Stimulated activated CD4-positive, alpha-beta T cell treated with anti-CD3 and anti-CD28 coated beads, TNF-alpha, amount 100 ng/mL, for 1 hour (primary cell): Measurements from ENCODE around the gene FUBP1.
"Not testable (repeated sequence)": the region's sequence is repeated elsewhere in the genome, so short reads cannot be mapped to it uniquely, and the experiment has no call there.

ENCODE experiments used
- DNase-seq, 3 donors: peaks; one replicate each; pipeline ENCODE4 v3.0.0-alpha.2; 2020; ENCODE audit warnings: low read depth in 3 of 3, low spot score in 1 of 3

FUBP1 gene

DNA sequence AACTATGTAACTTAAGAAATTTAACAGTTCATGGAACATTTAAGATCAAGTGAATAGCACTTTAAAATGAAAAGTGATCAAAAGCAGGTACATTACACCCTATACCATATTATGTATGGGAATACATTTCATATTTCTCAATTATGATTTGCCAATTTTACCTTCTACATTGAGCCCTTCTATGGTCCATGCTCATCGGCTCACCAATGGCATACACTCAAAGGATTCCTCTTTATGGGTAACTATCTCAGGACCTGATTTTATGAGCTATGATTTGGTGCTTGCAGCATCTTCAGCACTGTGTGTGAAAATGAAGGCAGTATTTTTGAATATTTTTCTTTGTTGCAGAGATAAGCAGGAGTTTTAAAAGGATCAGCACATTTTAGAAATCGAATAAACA lies 33.5 kb downstream of the FUBP1 start:
- DNase-seq: no peak

DNA sequence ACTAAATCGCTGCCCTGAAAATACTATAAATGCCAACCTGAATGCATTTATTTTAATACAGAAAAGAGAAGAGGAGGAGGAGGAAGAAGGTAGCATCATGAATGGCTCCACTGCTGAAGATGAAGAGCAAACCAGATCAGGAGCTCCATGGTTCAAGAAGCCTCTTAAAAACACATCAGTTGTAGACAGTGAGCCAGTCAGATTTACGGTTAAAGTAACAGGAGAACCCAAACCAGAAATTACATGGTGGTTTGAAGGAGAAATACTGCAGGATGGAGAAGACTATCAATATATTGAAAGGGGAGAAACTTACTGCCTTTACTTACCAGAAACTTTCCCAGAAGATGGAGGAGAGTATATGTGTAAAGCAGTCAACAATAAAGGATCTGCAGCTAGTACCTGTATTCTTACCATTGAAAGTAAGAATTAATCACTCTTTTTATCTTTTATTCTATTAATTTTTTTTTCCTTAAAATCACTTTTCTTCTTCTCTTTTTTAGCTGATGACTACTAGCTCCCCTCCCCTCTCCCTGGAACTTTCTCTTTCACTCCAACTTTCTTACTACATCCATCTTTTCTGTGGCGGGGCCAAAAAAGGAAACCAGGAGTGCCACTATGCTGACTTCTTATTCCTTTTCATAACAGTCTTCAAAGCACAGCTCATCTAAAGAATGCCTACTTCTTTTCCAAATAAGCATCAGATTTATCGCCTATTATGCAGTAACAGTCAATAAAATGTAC lies 36.3 kb downstream of the FUBP1 start:
- DNase-seq: no peak

GRCh38 chr1:77940921-77941570 lies 37.8 kb downstream of the FUBP1 start:
- DNase-seq: no peak

- no peak for DNase-seq
Measured at GRCh38 chr1:77938651-77939050, 40.2 kb downstream of the FUBP1 start.

GRCh38 chr1:77929806-77930205 lies 49.1 kb downstream of the FUBP1 start:
- DNase-seq: no peak

DNA sequence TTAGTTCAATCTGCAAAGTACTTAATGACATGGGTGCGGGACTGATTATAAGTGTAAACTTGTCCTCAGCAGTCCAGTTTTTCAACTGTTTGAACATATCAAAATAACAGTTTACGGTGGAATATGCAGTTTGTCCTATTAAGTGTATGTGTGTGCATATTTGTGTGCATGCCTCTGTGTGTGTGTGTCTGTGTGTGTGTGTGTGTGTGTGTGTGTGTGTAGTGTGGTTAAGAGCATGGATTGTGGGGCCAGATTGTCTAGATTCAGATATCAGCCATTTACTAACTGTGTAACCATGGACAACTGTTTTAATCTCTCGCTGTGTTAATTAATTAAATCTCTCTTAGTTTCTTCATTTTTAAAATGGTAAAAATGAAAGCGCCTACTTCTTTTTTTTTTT lies 51.5 kb downstream of the FUBP1 start:
- DNase-seq: no peak

DNA sequence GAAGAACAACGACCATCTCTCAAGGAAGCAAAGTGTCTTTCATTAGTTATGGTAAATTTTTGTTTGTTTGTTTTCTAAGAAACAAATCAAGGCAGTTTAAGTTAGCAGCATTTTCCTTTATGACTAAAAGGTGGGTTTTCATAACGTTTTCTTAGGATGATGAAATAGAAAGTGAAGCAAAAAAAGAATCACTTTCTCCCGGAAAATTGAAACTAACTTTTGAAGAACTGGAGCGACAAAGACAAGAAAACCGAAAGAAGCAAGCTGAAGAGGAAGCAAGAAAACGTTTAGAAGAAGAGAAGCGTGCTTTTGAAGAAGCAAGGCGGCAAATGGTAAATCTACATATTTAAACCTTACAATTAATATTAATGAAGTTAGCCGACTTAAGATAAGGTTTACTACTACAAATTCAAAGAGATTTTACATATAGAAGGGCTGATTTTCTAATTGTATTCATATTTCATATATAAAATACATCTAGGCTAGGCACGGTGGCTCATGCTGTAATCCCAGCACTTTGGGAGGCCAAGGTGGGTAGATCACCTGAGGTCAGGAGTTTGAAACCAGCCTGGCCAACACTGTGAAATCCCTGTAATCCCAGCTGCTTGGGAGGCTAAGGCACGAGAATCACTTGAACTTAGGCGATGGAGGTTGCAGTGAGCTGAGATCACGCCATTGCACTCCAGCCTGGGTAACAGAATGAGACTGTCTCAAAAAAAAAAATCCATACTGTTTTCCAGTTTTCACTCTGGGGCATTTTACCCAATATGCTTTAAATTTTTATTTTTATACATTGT lies 52.1 kb downstream of the FUBP1 start:
- no peak for DNase-seq

DNA sequence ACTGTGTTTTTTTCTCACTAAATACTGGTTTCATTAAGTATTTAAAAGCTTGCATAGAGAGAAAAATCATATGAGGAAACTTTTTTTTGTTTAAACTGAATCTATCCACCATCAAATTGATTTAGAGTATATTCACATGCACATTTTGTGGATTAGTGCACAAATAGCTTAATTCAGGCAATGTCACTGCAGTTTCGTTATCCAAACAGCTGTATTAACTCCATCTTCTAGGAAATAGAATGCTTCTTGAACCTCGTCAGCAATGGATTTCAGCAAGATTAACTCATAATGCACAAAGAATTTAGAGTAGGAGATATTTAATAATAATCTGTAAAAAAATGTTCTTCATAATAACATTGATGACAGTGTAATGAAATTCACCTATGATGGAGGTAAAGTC lies 52.9 kb downstream of the FUBP1 start:
- no peak for DNase-seq

DNA sequence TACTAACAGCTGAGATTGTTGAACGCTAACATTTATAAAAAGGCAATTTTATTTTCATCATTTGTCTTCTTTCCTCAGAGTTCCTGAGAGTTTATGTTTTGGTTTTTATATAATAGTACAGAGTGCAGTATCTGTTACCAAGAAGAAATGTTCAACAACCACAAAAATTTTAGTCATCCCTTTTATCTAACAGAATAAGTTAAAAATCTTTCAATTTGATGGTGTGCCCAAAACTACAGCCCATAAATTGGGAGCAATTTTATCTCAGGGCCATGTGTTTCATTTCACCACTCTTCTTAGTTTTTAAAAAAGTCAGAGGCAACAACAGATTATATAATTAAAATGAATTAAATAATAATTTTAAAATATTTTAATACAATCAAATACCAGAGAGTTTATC lies 53.4 kb downstream of the FUBP1 start:
- DNase-seq: no peak

DNA sequence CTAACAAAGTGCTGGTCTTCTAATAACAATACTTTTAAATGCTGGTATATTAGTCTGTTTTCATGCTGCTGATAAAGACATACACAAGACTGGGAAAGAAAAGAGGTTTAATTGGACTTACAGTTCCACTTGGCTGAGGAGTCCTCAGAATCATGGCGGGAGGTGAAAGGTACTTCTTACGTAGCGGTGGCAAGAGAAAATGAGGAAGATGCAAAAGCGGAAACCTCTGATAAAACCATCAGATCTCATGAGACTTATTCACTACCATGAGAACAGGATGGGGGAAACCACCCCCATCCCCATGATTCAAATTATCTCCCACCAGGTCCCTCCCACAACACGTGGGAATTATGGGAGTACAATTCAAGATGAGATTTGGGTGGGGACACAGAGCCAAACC lies 60.0 kb downstream of the FUBP1 start:
- DNase-seq: not testable (repeated sequence)

DNA sequence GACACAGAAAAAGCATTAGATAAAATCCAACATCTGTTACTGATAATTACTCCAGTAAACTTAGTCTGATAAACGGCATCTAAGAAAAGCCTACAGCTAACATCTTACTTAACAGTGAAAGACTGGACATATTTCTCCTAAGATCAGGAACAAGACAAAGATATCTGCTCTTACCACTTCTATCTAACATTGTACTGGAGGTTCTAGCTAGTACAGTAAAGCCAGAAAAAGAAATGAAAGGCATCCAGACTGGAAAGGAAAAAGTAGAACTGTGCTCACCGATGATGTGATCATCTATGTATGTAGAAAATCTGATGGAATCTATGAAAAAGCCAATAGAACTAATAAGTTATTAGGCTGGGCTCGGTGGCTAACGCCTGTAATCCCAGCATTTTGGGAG lies 68.8 kb downstream of the FUBP1 start:
- DNase-seq: no peak

GRCh38 chr1:77906624-77907023 lies 72.2 kb downstream of the FUBP1 start:
- DNase-seq: no peak

DNA sequence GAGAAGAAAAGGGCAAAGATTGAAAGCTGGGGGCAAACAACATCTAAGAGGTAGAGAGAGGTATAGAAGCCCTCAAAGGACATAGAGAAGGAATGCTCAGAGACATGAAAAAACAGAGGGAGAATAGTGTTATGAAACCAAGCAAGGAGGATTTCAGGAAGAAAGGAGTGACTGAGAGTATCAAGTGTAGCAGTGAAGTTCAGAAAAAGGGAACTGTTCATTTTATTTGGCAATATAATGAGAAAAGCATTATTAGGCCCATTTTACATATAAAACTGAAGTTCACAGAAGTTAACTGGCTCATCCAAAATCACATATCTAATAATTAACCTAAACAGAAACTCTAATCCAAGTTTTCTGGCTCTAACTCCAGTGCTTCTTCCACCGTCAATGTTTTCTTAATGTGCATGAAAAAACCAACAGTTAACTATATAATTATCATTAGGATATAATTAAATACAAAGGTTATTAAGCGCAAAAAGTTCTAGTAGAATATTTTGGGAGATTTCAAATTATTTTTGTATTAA lies 72.8 kb downstream of the FUBP1 start:
- DNase-seq: no peak

- no peak for DNase-seq
Measured at GRCh38 chr1:77905603-77906002, 73.3 kb downstream of the FUBP1 start.

GRCh38 chr1:77900687-77901293 lies 78.1 kb downstream of the FUBP1 start:
- no peak for DNase-seq

- DNase-seq: no peak
Measured at GRCh38 chr1:77899647-77900320, 79.1 kb downstream of the FUBP1 start.
